Fibroblast of peridontal ligament (primary cell): ENCODE data around the gene PAH.
"Not testable (repeated sequence)": the region's sequence is repeated elsewhere in the genome, so short reads cannot be mapped to it uniquely, and the experiment has no call there.

ENCODE experiments used
- DNase-seq: peaks from one replicate; pipeline ENCODE4 v3.0.0-alpha.2; 2010; ENCODE audit errors: extremely low read depth

Gene PAH

DNA sequence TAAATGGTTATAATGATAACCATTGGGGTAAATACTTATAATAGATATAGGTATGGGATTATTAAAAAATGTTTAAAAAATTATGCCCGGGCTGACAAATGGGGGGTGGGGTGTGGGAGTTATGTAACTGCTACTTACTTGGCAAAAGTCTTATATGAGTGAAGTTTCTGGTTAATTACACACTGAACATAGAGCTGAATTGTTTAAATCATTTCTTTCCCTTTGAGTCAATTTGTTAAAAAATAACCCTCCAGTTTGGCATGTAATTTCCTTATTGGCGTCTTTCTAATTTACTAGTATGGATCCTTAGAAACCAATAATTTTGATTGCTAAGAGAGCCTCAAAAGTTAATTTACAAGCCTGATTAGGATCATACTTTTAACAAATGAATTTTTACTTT lies 16.7 kb downstream of the PAH start:
- no peak for DNase-seq

GRCh38 chr12:102896067-102896466 lies 21.0 kb downstream of the PAH start:
- no peak for DNase-seq

DNA sequence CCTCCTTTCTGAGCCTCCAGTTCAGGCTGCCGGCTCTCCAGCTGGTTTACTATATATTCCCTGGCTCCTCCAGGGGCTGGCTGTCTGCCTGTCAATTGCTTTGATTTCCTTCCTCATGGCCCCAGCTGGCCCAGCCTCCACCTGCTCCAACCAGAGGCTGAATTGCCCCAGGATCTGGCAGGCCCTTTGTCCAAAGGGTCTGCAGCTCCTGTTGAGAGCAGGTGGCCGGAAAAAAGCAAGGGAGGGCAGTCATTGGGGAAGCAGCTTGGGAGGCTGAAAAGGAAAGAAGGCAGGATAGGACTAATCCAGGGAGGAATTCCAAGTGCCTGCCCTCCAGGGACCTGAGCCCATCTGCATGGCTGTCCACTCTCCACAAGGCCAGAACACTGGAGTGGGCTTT lies 25.3 kb downstream of the PAH start:
- no peak for DNase-seq

DNA sequence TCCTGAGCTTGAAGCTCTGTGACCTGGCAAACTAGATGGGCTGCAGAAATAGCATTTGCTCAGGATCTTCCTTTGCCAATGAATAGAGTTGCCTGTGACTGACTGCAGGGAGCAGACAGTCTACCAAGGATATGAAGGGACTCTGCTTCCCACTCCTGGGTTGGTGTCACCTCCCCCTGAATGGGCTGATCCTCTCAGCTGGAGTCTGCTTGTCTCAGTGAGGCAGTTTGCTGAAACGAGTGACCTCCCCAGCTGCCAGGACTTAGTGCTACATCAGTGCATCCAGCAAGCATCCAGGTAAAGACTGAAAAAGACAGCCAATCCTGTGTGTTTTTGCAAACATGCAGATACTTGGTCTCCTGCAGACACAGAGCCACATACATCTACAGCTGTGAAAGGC lies 28.5 kb downstream of the PAH start:
- no peak for DNase-seq

GRCh38 chr12:102885043-102885932 lies 31.8 kb downstream of the PAH start:
- DNase-seq, result no peak

GRCh38 chr12:102883204-102883799 lies 33.7 kb downstream of the PAH start:
- DNase-seq, result peak; percentile 7

DNA sequence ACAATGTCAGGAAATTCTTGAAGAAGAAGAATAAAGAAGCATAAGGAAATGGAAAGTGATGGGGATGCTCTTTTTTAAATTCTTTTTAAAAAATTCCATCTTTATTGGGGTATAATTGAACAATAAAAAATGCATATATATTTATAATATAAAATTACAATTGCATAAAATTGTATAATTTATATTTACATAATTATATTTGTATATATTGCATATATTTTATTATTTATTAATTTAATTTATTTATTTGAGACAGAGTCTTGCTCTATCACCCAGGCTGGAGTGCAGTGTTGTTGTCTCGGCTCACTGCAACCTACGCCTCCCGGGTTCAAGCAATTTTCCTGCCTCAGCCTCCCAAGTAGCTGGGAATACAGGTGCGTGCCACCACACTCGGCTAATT lies 36.3 kb downstream of the PAH start:
- no peak for DNase-seq

GRCh38 chr12:102879144-102879763 lies 37.8 kb downstream of the PAH start:
- DNase-seq, result peak; percentile 52

DNA sequence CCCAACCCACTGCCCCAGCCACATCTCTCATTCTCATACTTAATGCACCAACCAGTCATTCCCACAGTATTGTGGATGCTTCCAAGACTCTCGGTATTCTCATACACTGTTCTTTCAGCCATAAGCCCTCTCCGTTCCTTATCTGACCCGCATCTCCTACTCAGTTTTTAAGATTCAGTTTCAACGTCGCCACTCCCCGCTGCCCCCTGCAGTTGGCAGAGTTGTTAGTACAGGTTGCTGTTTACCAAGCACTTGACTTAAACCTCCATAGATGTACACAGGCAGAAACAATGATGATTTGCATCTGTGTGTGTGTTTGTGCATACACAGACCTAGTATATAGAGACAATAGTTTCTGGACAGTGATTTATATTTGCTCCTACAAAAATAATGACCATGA lies 40.2 kb downstream of the PAH start:
- DNase-seq, result no peak

GRCh38 chr12:102874819-102875218 lies 42.2 kb downstream of the PAH start:
- DNase-seq, result no peak

DNA sequence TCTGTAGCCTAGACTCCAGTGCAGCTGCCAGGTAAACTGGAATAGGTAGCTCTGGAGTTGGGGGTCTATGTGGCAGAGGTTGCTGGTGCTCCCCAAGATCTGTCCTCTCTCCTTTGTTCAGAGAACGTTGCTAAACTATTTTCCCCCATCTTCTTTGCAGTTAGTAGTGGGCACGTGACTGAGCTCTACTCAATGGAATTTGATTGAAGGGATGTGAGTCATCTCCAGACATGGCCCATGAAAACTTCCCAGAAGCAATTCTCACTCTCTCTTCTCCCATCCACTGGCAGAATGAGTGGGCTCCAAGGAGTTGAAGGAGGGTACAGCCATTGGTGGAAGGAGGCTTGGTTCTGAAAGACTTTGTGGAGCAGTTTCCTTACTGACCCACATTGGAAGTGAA lies 44.0 kb downstream of the PAH start:
- DNase-seq, result no peak

- no peak for DNase-seq
Observed at GRCh38 chr12:102871014-102871413, 46.0 kb downstream of the PAH start.

- no peak for DNase-seq
Observed at GRCh38 chr12:102869571-102869970, 47.5 kb downstream of the PAH start.

DNA sequence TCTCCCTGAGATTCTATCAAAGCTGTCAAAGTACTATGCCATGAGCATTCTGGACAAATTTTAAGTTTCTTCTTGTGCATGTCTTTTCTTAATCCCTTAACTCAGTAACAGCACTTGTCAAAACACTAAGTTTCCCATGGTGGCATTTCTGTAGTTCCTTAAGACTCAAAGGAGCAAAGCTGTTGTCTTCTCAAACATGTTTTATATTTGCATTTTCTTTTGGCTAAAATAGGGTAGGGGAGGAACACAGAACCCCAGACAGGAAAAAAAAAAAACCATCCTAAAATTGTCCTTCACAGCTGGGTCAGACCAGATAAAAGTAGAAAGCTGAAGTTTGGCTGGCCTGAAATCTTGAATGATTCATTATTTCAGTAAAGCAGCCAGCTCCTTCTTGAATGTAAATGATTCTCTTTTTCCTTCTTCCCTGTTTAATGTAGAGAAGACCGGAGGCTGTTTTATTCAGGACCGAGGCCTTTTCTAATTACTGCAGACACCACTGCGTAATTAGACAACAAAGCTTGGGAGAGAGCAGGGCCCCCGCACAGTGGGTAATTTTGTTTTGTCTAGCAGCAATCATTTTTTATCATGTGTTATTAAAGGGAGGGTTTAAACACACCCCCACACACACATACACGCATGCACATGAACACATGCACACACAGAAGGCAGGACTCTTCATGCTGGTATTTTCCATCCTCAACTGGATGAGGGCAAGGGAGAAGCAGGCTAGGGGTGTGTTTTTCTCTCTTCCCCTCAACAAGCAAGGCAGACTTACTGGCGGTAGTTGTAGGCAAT lies 51.0 kb downstream of the PAH start:
- no peak for DNase-seq

GRCh38 chr12:102862486-102862885 lies 54.6 kb downstream of the PAH start:
- DNase-seq, result no peak

DNA sequence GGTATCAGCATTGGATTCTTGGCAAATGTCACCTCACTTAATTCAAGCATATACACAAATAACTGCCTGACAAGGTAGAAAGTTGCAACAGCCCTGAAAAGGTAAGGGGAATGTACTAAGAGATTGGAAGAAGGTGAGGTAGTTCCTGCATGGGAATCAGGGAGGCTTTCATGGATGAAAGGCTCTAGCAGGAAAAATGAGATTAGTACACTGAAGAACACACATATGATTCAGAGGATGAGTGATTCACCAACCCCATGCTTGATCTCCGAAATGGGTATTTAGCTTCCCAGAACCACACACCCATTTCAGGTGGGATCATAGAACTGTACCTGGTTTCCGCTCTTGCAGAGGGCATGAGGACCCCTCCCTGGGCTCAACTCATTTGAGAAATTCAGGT lies 65.8 kb downstream of the PAH start:
- no peak for DNase-seq

GRCh38 chr12:102849722-102850447 lies 67.2 kb downstream of the PAH start:
- DNase-seq, result no peak

DNA sequence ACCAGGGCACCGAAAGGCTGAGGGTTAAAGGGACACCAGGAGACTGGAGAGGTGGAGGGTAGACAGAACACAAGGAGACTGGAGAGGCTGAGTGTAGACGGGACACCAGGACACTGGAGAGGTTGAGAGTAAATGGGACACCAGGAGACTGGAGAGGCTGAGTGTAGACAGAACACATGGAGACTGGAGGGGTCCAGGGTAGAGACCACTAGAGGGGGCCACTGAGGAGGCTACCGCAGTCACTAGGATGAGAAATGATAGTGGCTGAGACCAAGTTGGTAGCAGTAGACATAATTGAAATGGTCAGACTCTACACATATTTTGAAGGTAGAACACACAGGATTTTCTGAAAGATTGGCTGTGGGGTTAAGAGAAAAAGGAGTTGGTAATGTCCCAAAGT lies 68.2 kb downstream of the PAH start:
- DNase-seq, result no peak

DNA sequence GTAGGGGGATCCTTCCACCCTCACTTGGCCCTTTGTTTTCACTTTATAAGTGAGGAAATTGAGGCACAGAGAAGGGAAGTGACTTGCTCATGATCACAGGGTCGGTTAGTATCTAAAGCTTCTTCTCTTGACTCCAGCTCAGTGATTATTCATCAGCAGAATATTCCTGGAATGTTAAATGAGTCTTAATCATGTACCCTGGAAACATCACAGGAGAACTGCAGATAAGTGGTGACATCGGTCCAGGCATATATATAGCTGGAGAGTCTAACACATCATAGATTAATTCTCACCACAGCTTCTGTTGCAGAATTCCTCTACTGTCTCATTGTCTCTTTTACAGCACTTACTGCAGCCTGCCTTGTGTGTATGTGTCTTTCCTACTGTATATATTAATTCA lies 69.9 kb downstream of the PAH start:
- DNase-seq, result no peak

- no peak for DNase-seq
Observed at GRCh38 chr12:102833687-102834441, 83.2 kb downstream of the PAH start.

- not testable (repeated sequence) for DNase-seq
Observed at GRCh38 chr12:102832826-102833225, 84.2 kb downstream of the PAH start.
